GM19372 (cell line): ENCODE results near the gene MYBL2.
"Not testable (repeated sequence)": the region's sequence is repeated elsewhere in the genome, so short reads cannot be mapped to it uniquely, and the experiment has no call there.

Source experiments
- ATAC-seq: cut with Tn5 transposase; IDR thresholded peaks from one replicate; pipeline ENCODE4 v1.9.1; 2021; ENCODE audit warnings: mild to moderate bottlenecking, low read depth, moderate library complexity; ENCODE audit not compliant: unreplicated experiment

The MYBL2 gene

GRCh38 chr20:43748274-43748673, 81.4 kb downstream of the MYBL2 start:
- no peak for ATAC-seq

DNA sequence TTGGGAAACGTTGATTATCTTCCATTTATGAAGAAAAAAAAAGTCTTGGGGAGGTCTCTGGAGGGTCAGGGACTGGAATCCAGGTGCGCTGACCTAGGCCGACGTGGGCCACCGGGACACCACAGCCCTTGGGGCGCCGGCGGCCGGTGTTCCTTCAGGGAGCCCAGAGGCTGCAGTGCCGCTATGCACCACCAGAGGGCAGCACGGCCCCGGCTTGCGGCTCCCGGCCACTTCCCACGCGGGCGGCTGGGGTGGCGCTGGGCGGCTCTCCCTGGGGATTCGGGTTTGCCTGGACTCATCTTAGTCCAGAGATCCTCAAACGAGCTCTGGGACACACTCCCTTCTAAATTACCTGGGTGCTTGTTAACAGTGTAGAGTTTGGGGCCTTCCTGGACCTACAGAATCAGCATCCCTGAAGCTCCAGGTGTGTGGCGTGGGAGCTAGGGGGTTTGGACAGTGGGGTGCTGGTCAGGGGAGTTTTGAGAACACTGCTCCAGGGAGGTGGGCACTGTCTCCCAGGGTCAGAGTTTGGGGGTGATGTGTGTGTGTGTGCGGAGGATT, 82.9 kb downstream of the MYBL2 start:
- ATAC-seq: no peak

DNA sequence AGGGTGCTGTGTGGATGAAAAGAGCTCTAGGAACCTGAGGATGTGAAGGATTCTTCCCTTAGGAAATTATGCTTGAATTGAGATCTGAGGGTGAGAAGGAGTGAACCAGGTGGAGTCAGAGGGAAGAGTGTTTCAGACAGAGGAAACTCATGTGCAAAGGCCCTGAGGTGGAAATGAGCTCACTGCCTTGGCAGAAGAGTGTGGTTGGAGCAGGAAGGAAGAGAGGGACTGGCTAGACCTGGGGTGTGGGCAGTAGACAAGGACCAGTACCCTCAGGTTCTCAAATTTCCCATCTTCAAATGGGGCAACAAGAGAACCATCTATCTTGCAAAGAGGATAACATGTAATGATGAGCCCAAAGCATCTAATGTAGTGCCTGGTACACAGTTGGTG, 83.9 kb downstream of the MYBL2 start:
- ATAC-seq: no peak

DNA sequence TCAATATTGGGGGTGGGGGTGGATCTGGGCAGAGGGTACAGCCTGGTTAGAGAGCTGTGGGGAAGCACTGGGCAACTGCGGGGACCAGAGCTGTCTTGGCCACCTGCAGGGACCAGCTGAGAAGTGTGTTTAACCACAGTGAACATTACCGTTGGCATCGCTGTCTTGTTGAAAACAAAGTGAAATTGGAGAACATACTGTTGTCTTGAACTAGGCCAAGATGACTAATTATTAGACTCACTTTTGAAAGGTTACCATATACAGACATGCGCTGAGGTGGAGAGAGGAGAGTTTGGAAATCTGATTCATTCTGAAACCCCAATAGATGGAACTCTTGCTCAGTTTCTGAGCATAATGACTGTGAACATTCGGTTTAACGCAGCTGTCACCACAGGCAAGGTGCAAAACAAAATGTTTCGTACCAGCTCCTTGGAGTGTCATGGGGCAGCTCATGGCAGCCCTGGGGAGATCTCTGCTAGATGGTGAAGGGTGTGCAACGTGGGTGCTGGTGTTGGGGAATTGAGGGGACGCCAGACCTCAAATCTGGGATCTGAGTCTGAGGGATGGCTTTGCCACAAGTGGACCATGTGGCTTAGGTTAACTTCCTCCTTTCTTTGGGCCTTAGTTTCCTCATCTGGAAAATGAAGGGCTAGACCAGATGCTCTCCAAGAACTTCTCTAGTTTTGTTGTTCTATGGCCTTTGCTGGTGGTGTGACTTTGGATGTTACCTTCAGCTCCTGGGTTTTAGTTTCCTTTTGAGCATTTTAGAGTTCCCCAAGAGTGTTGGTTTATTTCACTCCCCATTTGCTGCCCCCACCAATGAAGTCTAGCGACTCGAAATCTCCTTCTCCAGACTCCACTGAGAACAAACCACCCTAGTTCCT, 84.5 kb downstream of the MYBL2 start:
- ATAC-seq: peak; percentile 73

- ATAC-seq: no peak
Measured at GRCh38 chr20:43752051-43752360, 85.1 kb downstream of the MYBL2 start.

GRCh38 chr20:43752561-43753301, 85.8 kb downstream of the MYBL2 start:
- ATAC-seq: peak; percentile 49

DNA sequence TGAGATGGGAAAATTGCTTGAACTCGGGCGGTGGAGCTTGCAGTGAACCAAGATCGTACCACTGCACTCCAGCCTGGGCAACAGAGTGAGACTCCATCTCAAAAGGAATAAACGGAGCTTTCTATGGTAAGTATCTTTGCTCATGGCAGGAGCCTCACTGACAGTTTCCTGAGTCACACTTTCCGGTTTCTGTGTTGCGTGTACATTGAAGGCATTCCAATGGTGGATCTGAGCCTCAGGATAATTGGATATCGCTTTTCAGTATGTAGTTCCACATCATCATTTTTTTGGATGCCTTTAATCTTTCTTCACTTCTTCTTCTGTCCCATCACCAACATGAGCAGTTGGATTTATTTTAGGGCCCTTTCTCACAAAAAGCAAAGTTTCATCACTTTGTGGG, 88.5 kb downstream of the MYBL2 start:
- no peak for ATAC-seq

- no peak for ATAC-seq
Measured at GRCh38 chr20:43755851-43756250, 88.9 kb downstream of the MYBL2 start.

DNA sequence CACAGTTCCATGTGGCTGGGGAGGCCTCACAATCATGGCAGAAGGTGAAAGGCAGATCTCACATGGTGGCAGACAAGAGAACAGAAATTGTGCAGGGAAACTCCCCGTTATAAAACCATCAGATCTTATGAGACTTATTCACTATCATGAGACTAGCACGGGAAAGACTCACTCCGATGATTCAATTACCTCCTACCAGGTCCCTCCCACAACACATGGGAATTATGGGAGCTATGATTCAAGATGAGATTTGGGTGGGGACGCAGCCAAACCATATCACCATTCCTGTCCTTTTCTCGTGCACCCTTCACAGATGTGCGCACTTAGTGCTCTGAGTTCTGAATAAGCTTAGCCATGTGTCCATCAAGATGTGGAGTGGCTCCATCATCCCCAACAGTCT, 91.0 kb downstream of the MYBL2 start:
- not testable (repeated sequence) for ATAC-seq

- no peak for ATAC-seq
Measured at GRCh38 chr20:43761386-43762340, 94.7 kb downstream of the MYBL2 start.

DNA sequence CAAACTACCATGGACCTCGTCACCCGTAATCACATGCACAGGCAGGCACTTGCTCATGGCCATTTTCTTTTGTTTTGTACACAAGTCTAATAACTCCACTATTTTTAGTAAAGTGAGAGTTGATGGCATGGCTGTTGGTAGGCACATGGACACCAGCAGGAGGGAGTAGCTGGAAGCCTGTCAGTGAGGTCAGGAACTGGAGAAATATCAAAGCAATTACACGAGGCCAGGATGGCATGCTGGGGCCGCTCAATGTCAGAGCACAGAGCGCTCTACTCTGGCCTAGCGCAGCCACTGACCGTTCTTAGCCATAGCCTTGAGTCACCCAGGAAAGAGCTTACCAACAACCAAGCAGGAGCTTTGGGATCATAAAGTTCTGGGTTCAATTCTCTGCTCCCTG, 96.0 kb downstream of the MYBL2 start:
- ATAC-seq: no peak

DNA sequence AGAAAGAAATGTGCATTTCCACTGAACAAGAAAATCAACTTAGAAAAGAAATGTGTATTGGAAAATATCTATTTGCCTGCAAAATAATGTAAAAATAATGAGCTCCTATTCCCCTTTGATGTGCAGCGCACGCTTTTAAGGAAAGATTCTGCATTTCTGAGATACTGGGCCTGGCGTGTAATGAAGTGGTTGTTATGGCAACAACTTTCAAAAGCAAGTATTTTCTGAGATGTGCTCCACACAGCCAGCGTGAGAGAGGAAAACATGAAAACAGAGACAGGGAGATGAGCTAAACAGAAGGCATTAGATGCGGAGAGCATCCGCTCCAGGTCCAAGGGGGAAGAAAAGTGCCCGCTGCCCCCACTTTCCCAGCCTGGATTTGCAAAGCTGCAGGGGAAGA, 99.0 kb downstream of the MYBL2 start:
- no peak for ATAC-seq
